GM06990 (cell line): ENCODE measurements around the gene PDE1A.

Experiments used
- DNase-seq: peaks from one replicate; pipeline ENCODE4 v3.0.0-alpha.2; 2011; ENCODE audit not compliant: insufficient read length; ENCODE audit errors: extremely low read depth
- H3K27me3 ChIP-seq: replicated peaks from 2 replicates; pipeline ENCODE4 v1.6.0; 2011; ENCODE audit warnings: low read length; ENCODE audit not compliant: control insufficient read depth, insufficient read depth
- H3K36me3 ChIP-seq: 2 replicates; pipeline ENCODE4 v1.5.1; 2011; ENCODE audit warnings: low read length; ENCODE audit not compliant: control insufficient read depth, insufficient read depth
- H3K4me3 ChIP-seq: replicated peaks from 2 replicates; pipeline ENCODE4 v1.5.1; 2011; ENCODE audit warnings: low read depth, mild to moderate bottlenecking, control low read depth, low read length
- CTCF ChIP-seq: IDR thresholded peaks from 2 replicates; pipeline ENCODE4 v1.5.1; 2011; ENCODE audit warnings: low read length, control low read depth, mild to moderate bottlenecking, inconsistent platforms; ENCODE audit not compliant: insufficient read depth, poor library complexity, severe bottlenecking

The PDE1A gene

DNA sequence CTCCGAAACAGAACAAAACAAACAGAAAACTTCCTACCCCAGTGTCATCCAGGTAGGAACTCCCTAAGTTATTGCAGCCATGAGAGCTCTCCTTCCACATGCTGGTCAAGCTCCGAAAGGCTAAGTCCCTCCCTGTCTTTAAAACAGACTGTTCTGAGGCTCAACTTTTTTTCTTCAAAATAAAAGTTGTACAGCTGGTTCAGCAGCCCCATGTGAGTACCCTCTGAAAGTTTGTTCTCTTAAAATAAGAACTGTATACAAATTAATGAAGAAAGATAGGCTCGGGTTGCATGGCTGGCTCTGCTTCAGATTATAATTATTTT lies at the start of gene PDE1A:
TSS of gene PDE1A (minus strand) at position 119 of the 323 bp plus-strand sequence.
- Histone ChIP-seq H3K36me3 (no peaks in the 10 kb centered on the region), H3K4me3 (no peak within 1 kb of the TSS), H3K27me3 (no peaks in the 10 kb centered on the region; the same call in 1 of the 2 replicates)
- no peak for DNase-seq
- no peak for TF ChIP-seq CTCF

DNA sequence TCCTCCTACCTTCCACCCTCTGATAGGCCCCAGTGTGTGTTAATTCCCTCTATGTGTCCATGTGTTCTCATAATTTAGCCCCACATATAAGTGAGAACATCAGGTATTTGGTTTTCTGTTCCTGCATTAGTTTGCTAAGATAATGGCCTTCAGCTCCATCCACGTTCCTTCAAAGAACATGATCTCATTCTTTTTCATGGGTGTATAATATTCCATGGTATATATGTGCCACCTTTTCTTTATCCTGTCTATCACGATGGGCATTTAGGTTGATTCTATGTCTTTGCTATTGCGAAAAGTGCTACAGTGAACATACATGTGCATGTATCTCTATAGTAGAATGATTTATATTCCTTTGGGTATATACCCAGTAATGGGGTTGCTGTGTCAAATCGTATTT lies 46.8 kb upstream of the PDE1A start:
- no peak for DNase-seq
- H3K27me3 ChIP-seq = no peaks in the 10 kb centered on the region
- no peak for TF ChIP-seq CTCF
- H3K36me3 ChIP-seq = no peaks in the 10 kb centered on the region
- H3K4me3 ChIP-seq = no peak overlapping the region

DNA sequence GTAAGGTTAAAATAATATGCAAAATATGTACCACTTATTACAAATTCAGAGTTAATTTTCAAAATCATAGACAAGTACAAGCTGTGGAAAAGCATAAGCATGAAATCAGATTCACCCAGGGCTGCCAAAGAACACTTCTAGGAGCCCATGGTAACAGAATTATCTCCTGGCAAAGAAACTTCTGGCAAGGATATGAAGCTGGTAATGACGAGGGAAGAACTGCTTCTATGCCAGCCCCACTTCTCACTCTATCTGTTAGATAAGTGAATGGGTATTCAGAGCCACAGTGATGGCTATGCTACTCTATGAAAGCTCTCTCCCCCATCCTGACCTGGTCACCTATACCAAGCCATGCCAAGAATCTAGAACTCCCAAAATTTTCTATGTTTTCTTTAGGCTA lies 36.9 kb upstream of the PDE1A start:
- Histone ChIP-seq H3K36me3 (no peaks in the 10 kb centered on the region), H3K4me3 (no peak overlapping the region), H3K27me3 (no peaks in the 10 kb centered on the region)
- no peak for TF ChIP-seq CTCF
- DNase-seq = no peak

GRCh38 chr2:182456784-182457183 lies 29.9 kb upstream of the PDE1A start:
- Histone ChIP-seq H3K27me3 (no peaks in the 10 kb centered on the region), H3K4me3 (no peak overlapping the region), H3K36me3 (no peaks in the 10 kb centered on the region)
- DNase-seq = no peak
- TF ChIP-seq CTCF = no peak

GRCh38 chr2:182452456-182452990 lies 25.7 kb upstream of the PDE1A start:
- no peak for DNase-seq
- H3K4me3 ChIP-seq = no peak overlapping the region
- no peaks in the 10 kb centered on the region for H3K27me3 ChIP-seq
- TF ChIP-seq CTCF = no peak
- H3K36me3 ChIP-seq = no peaks in the 10 kb centered on the region

DNA sequence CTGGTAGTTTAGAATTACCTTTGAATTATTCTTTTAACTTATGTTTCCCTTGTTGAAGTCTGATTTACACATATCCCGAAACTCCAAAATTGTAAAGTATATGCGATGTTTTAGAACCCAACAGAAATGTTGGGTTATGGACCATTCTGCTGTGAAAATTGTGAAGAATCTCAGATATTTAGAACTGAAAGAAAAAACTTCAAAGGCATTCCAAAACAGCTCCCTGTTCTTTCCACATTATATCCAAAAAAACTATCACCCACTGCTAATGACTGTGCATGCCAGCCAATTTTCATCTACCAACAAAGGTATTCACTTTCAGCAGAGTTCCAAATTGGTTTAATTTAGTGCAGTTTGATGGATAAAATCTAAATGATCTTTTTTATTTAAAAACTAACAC lies 21.5 kb upstream of the PDE1A start:
- Histone ChIP-seq H3K27me3 (no peaks in the 10 kb centered on the region), H3K4me3 (no peak overlapping the region), H3K36me3 (no peaks in the 10 kb centered on the region)
- TF ChIP-seq CTCF = no peak
- DNase-seq = no peak
